Liver (tissue), 9 donors: ENCODE data around the gene MPRIP. TPM values are rescaled to one million over a fixed set of nuclear protein-coding genes. Genes with fewer than 3 reads are reported as not detected.

ENCODE experiments used
- DNase-seq: peaks from one replicate; pipeline ENCODE4 v3.0.0-alpha.2; 2017; ENCODE audit warnings: low spot score
- H3K27ac ChIP-seq, 2 donors: one replicate each; pipeline ENCODE4 v1.7.0; 2013; ENCODE audit warnings: inconsistent platforms in 2 of 2, low read length in 2 of 2, control low read depth in 1 of 2, low read depth in 1 of 2, mild to moderate bottlenecking in 1 of 2
- H3K27me3 ChIP-seq, 4 donors: one replicate each; pipeline versions ENCODE4 v1.6.1 to v1.7.0; 2013; ENCODE audit warnings: low read length in 3 of 4, inconsistent platforms in 1 of 4, mild to moderate bottlenecking in 1 of 4, moderate library complexity in 1 of 4; ENCODE audit not compliant: control insufficient read depth in 4 of 4, insufficient read depth in 4 of 4
- H3K36me3 ChIP-seq, 4 donors: one replicate each; pipeline versions ENCODE4 v1.6.1 to v1.7.0; 2013; ENCODE audit warnings: low read length in 3 of 4, mild to moderate bottlenecking in 3 of 4, low read depth in 1 of 4, moderate library complexity in 1 of 4; ENCODE audit not compliant: control insufficient read depth in 4 of 4, insufficient read depth in 3 of 4
- H3K4me1 ChIP-seq, 4 donors: one replicate each; pipeline versions ENCODE4 v1.6.1 to v1.7.0; 2013; ENCODE audit warnings: low read length in 3 of 4, mild to moderate bottlenecking in 3 of 4, moderate library complexity in 1 of 4; ENCODE audit not compliant: control insufficient read depth in 4 of 4, insufficient read depth in 4 of 4
- H3K4me3 ChIP-seq, 3 donors: one replicate each; pipeline versions ENCODE4 v1.6.1 to v1.7.0; 2013; ENCODE audit warnings: low read length in 3 of 3, control low read depth in 1 of 3, low read depth in 1 of 3, mild to moderate bottlenecking in 1 of 3
- H3K9ac ChIP-seq, 2 donors: one replicate each; pipeline ENCODE4 v1.7.0; 2013; ENCODE audit warnings: low read length in 2 of 2, mild to moderate bottlenecking in 2 of 2, moderate library complexity in 2 of 2, control low read depth in 1 of 2, low read depth in 1 of 2
- H3K9me3 ChIP-seq, 4 donors: one replicate each; pipeline versions ENCODE4 v1.6.1 to v1.7.0; 2013; ENCODE audit warnings: low read length in 3 of 4; ENCODE audit not compliant: control insufficient read depth in 4 of 4
- CTCF ChIP-seq: fragments of 150-350 bp; IDR thresholded peaks from 2 replicates; pipeline ENCODE4 v1.5.1; 2017; ENCODE audit warnings: improper control_type of control experiment, low read depth, low read length; ENCODE audit not compliant: missing input control
- EGR1 ChIP-seq, 2 donors: IDR thresholded peaks; 2 replicates each; pipeline ENCODE4 v1.6.1; 2016 to 2018; ENCODE audit warnings: antibody characterized with exemption in 2 of 2, low read depth in 2 of 2
- FOXA2 ChIP-seq: IDR thresholded peaks from 2 replicates; pipeline ENCODE4 v1.6.1; 2016; ENCODE audit warnings: antibody characterized with exemption
- GABPA ChIP-seq, 2 donors: IDR thresholded peaks in 1 of 2; conservative IDR thresholded peaks in 1 of 2; 2 replicates each; pipeline ENCODE4 v1.6.1; 2016; ENCODE audit warnings: antibody characterized with exemption in 2 of 2, mild to moderate bottlenecking in 1 of 2, moderate library complexity in 1 of 2
- HNF4A ChIP-seq, 2 donors: conservative IDR thresholded peaks; 2 replicates each; pipeline ENCODE4 v1.6.1; 2016; ENCODE audit warnings: antibody characterized with exemption in 2 of 2, mild to moderate bottlenecking in 2 of 2
- HNF4G ChIP-seq: IDR thresholded peaks from 2 replicates; pipeline ENCODE4 v1.6.1; 2016; ENCODE audit warnings: antibody characterized with exemption
- JUND ChIP-seq, 2 donors: IDR thresholded peaks; 2 replicates each; pipeline ENCODE4 v1.6.1; 2016; ENCODE audit warnings: antibody characterized with exemption in 2 of 2
- MAX ChIP-seq: IDR thresholded peaks from 2 replicates; pipeline ENCODE4 v1.6.1; 2016; ENCODE audit warnings: antibody characterized with exemption
- NR2F2 ChIP-seq: IDR thresholded peaks from 2 replicates; pipeline ENCODE4 v1.6.1; 2016; ENCODE audit warnings: antibody characterized with exemption
- RAD21 ChIP-seq, 2 donors: IDR thresholded peaks; 2 replicates each; pipeline ENCODE4 v1.6.1; 2016; ENCODE audit warnings: antibody characterized with exemption in 2 of 2, mild to moderate bottlenecking in 2 of 2
- REST ChIP-seq: IDR thresholded peaks from 2 replicates; pipeline ENCODE4 v1.6.1; 2016; ENCODE audit warnings: antibody characterized with exemption, mild to moderate bottlenecking
- RXRA ChIP-seq, 2 donors: IDR thresholded peaks; 2 replicates each; pipeline ENCODE4 v1.6.1; 2017 to 2018; ENCODE audit warnings: antibody characterized with exemption in 2 of 2, mild to moderate bottlenecking in 1 of 2
- TAF1 ChIP-seq: conservative IDR thresholded peaks from 2 replicates; pipeline ENCODE4 v1.6.1; 2016; ENCODE audit warnings: antibody characterized with exemption, mild to moderate bottlenecking
- ZBTB33 ChIP-seq: IDR thresholded peaks from 2 replicates; pipeline ENCODE4 v1.6.1; 2016; ENCODE audit warnings: antibody characterized with exemption
- WGBS: extraction: QIAGEN DNeasy Blood & Tissue Kit; methylation state at CpG from one replicate; pipeline ENCODE4 v1.1.7; 2013; 5-methylcytosine and 5-hydroxymethylcytosine counted together
- polyA plus RNA-seq, 2 donors: library from polyadenylated mRNA; stranded (reverse) in 1 of 2; unstranded in 1 of 2; fragments of 200-250 nt in 1 of 2; fragments of >200 nt in 1 of 2; fragmentation: Nextera tagmentation in 1 of 2; extraction: Ambion mirVana in 1 of 2; gene quantifications; one replicate each; pipeline versions ENCODE4 v1.2.1 to v1.2.3, GENCODE V29; 2013 to 2015
- total RNA-seq, 2 donors: library from RNA; depleted of rRNA; stranded (reverse); fragments of >200 nt; gene quantifications; one replicate each; pipeline ENCODE4 v1.2.3, GENCODE V29; 2014
- donor health status: healthy.
- donor health status: healthy.
- donor health status: healthy.
- donor health status: healthy.
- donor health status: healthy.

The MPRIP gene
- total and polyA plus RNA-seq, 4 donors = 21.2 to 61.9 (median 34.7) TPM

- H3K27me3 ChIP-seq = no peaks in the 10 kb centered on the region
- no peaks in the 10 kb centered on the region for H3K36me3 ChIP-seq
- H3K4me1 ChIP-seq = peaks cover 0 to 11% (median 8%) of the 10 kb centered on the region in 4 donors
- DNase-seq = no peak
- no peaks in the 10 kb centered on the region for H3K9me3 ChIP-seq
- WGBS = 83% methylated on average over 14 of the region's 14 CpGs
- H3K4me3 ChIP-seq = no peak overlapping the region
- TF ChIP-seq REST = no peak
- no peak for TF ChIP-seq JUND (IDR thresholded peaks at IDR 0.05)
- peak in 1 of 2 donors; percentile 57 for TF ChIP-seq HNF4A (conservative IDR thresholded peaks at IDR 0.05)
- peak in 1 of 2 donors; percentile 15 for TF ChIP-seq RXRA (IDR thresholded peaks at IDR 0.05)
- TF ChIP-seq TAF1 = no peak
- no peak for TF ChIP-seq CTCF
- no peak for TF ChIP-seq MAX
- peak in 1 of 2 donors; percentile 87 for TF ChIP-seq RAD21 (IDR thresholded peaks at IDR 0.05)
- no peak for TF ChIP-seq EGR1 (IDR thresholded peaks at IDR 0.05; ENCODE audit: low read depth in 2 of 2)
- no peak overlapping the region for H3K27ac ChIP-seq
- H3K9ac ChIP-seq = no peak overlapping the region
Observed at GRCh38 chr17:16997514-16998429, 44.5 kb upstream of the MPRIP start.

- DNase-seq = no peak
- no peaks in the 10 kb centered on the region for H3K36me3 ChIP-seq
- no peak overlapping the region for H3K27ac ChIP-seq
- no peak overlapping the region for H3K4me3 ChIP-seq
- no peaks in the 10 kb centered on the region for H3K9me3 ChIP-seq
- H3K4me1 ChIP-seq = peaks cover 0 to 11% (median 8%) of the 10 kb centered on the region in 4 donors
- WGBS = 89% methylated on average over 7 of the region's 7 CpGs
- TF ChIP-seq HNF4G (no peak), HNF4A (conservative IDR thresholded peaks at IDR 0.05) (no peak), GABPA (IDR thresholded peaks at IDR 0.05 in 1 of 2, conservative IDR thresholded peaks at IDR 0.05 in 1 of 2) (no peak), ZBTB33 (no peak), RAD21 (IDR thresholded peaks at IDR 0.05) (no peak), RXRA (IDR thresholded peaks at IDR 0.05) (no peak), TAF1 (no peak), JUND (IDR thresholded peaks at IDR 0.05) (no peak), EGR1 (IDR thresholded peaks at IDR 0.05; ENCODE audit: low read depth in 2 of 2) (no peak), FOXA2 (no peak), CTCF (no peak), REST (no peak), NR2F2 (no peak)
- H3K9ac ChIP-seq = no peak overlapping the region
- no peaks in the 10 kb centered on the region for H3K27me3 ChIP-seq
Observed at GRCh38 chr17:16999931-17000625, 42.2 kb upstream of the MPRIP start.
